Lower leg skin (tissue), 4 donors: Measurements from ENCODE around the gene C18orf63. TPM values are rescaled to one million over a fixed set of nuclear protein-coding genes. Genes with fewer than 3 reads are reported as not detected.
"Not testable (repeated sequence)": the region's sequence is repeated elsewhere in the genome, so short reads cannot be mapped to it uniquely, and the experiment has no call there.

ENCODE experiments used
- DNase-seq, 2 donors: peaks; one replicate each; pipeline ENCODE4 v3.0.0-alpha.2; 2019; ENCODE audit warnings: low spot score in 2 of 2
- H3K4me3 ChIP-seq: fragments of 200-600 bp; sonication (generic); 2 replicates; pipeline ENCODE4 v1.5.1; 2017; ENCODE audit warnings: mild to moderate bottlenecking, low read depth; ENCODE audit not compliant: poor library complexity, severe bottlenecking
- POLR2A ChIP-seq, 2 donors: fragments of 450-650 bp; IDR thresholded peaks; one replicate each; pipeline ENCODE4 v1.6.1; 2016 to 2017; ENCODE audit warnings: antibody characterized with exemption in 2 of 2, mild to moderate bottlenecking in 1 of 2, moderate library complexity in 1 of 2
- WGBS, 2 donors: methylation state at CpG; one replicate each; pipeline ENCODE4 v1.1.5; 2018; 5-methylcytosine and 5-hydroxymethylcytosine counted together
- intact Hi-C: fragments of 100-400 bp; cut with DNase I; formaldehyde crosslinking; loops from one replicate; pipeline ENCODE4 v1.15.0; 2023; ENCODE audit warnings: low total_unique reads
- total RNA-seq, 4 donors: library from RNA; depleted of rRNA; stranded (reverse); fragments of >200 nt; gene quantifications; one replicate each; pipeline ENCODE4 v1.1.0, GENCODE V29; 2016
- TF ChIP-seq, protein P1 (sequence below), 3 donors: fragments of 450-650 bp; IDR thresholded peaks; one replicate each; pipeline ENCODE4 v1.5.1; 2016; ENCODE audit warnings: antibody characterized with exemption in 3 of 3, mild to moderate bottlenecking in 3 of 3, moderate library complexity in 2 of 3

C18orf63 gene
- total RNA-seq, 4 donors from 2014 or later, result not detected

- TF ChIP-seq POLR2A (IDR thresholded peaks at IDR 0.05), result no peak
- TF ChIP-seq, protein P1, sequence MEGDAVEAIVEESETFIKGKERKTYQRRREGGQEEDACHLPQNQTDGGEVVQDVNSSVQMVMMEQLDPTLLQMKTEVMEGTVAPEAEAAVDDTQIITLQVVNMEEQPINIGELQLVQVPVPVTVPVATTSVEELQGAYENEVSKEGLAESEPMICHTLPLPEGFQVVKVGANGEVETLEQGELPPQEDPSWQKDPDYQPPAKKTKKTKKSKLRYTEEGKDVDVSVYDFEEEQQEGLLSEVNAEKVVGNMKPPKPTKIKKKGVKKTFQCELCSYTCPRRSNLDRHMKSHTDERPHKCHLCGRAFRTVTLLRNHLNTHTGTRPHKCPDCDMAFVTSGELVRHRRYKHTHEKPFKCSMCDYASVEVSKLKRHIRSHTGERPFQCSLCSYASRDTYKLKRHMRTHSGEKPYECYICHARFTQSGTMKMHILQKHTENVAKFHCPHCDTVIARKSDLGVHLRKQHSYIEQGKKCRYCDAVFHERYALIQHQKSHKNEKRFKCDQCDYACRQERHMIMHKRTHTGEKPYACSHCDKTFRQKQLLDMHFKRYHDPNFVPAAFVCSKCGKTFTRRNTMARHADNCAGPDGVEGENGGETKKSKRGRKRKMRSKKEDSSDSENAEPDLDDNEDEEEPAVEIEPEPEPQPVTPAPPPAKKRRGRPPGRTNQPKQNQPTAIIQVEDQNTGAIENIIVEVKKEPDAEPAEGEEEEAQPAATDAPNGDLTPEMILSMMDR (IDR thresholded peaks at IDR 0.05), result no peak
- intact Hi-C loops, result no loop called here
- peak within 1 kb of the TSS; percentile 68 for H3K4me3 ChIP-seq
- WGBS, 2 donors, result 0 to 2% methylated on average over 45 to 55 of the region's 68 CpGs
- DNase-seq, result peak; percentile 98 to 99
Observed at GRCh38 chr18:74291771-74292540, 23.7 kb upstream of the C18orf63 start, which contains the start of gene CYB5A. Gene CYB5A, minus strand, starts transcription at chr18:74291963. Its CDS starts 88 bp downstream, at chr18:74291875.

DNA sequence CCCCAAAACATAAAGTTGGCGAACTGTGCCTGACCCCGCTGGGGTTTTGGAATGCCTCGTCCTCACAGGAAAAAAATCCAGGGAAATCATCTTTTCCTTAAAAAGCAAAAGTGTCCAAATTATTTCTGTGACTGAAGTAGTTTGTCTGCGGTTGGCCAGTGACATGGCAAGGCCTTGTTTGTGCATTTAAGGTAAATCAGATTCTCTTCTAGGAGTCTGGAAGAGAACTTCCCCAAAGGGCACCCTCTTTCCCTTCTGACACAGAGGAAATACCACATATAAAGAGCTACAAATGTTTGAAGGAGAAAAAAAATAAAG is 23.1 kb upstream of the C18orf63 start:
- peak overlapping the region; percentile 35 for H3K4me3 ChIP-seq
- DNase-seq, result no peak
- WGBS, 2 donors, result 8 to 10% methylated on average over 4 of the region's 4 CpGs
- intact Hi-C loops, result no loop called here
- no peak for TF ChIP-seq POLR2A (IDR thresholded peaks at IDR 0.05)
- TF ChIP-seq, protein P1 (IDR thresholded peaks at IDR 0.05), result no peak

DNA sequence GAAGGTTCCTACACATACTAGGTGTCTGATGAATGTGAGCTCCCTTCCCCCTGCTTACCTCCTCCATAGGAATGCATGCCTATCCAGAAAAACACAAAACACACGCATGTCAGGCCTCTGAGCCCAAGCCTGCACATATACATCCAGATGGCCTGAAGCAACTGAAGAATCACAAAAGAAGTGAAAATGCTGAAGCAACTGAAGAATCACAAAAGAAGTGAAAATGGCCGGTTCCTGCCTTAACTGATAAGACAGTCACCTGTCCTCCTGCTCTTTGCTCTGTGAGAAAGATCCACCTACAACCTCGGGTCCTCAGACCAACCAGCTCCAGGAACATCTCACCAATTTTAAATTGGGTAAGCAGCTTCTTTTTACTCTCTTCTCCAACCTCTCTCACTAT is 22.7 kb upstream of the C18orf63 start:
- intact Hi-C loops, result not testable (repeated sequence)
- WGBS, 2 donors, result 81 to 83% methylated on average over 3 of the region's 3 CpGs

GRCh38 chr18:74294526-74294925 is 21.1 kb upstream of the C18orf63 start:
- WGBS, 2 donors, result 92 to 93% methylated on average over 8 of the region's 8 CpGs
- no peak for DNase-seq
- TF ChIP-seq, protein P1 (IDR thresholded peaks at IDR 0.05), result no peak
- no peak for TF ChIP-seq POLR2A (IDR thresholded peaks at IDR 0.05)
- no peak overlapping the region for H3K4me3 ChIP-seq
- intact Hi-C loops, result no loop called here

More for the DNA sequence above, 22.7 kb upstream of the C18orf63 start:
- H3K4me3 ChIP-seq, DNase-seq: not testable (repeated sequence)

GRCh38 chr18:74299162-74299561 is 16.5 kb upstream of the C18orf63 start:
- no peak overlapping the region for H3K4me3 ChIP-seq
- 84 to 89% methylated on average over 1 of the region's 1 CpG for WGBS, 2 donors
- intact Hi-C loops, result no loop called here
- DNase-seq, result no peak
- TF ChIP-seq, protein P1 (IDR thresholded peaks at IDR 0.05), result no peak
- no peak for TF ChIP-seq POLR2A (IDR thresholded peaks at IDR 0.05)

DNA sequence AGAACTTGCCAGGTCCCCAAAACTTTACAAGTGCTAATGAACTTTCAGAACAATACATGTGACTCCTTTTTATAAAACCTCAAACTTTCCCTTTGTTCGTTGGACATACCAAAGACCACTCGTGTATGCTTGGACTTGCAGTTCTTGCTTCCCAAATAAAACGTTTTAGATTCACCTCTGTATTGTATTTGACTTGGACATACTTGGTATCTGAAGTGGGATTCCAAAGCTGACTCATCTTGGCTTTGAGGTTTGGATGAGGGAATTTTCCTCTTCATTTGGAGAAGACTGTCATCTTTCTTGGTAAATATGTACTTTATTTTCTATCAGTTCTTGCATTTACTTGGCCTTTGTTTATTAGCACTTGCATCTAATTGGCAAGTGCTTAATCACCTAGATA is 15.9 kb upstream of the C18orf63 start:
- WGBS, 2 donors, result 59 to 72% methylated on average over 3 of the region's 3 CpGs
- TF ChIP-seq, protein P1 (IDR thresholded peaks at IDR 0.05), result no peak
- no peak for TF ChIP-seq POLR2A (IDR thresholded peaks at IDR 0.05)
- no peak overlapping the region for H3K4me3 ChIP-seq
- intact Hi-C loops, result no loop called here
- DNase-seq, result no peak
